IMR-90 (cell line): ENCODE results near the gene DSCAML1. TPM values are rescaled to one million over a fixed set of nuclear protein-coding genes. Genes with fewer than 3 reads are reported as not detected.

Experiments
- ATAC-seq: fragments of 200-7000 bp; cut with Tn5 transposase; 2 replicates; pipeline ENCODE4 v1.9.1; 2020; ENCODE audit warnings: low read depth, mild to moderate bottlenecking, moderate library complexity
- BruUV-seq: library from RNA; stranded (reverse); fragments of 400-500 nt; replicated peaks from 2 replicates; lab custom pipeline; 2021; lab: Mats Ljungman, UMichigan
- CTCF ChIA-PET: fragments of 300-600 bp; formaldehyde crosslinking; extraction: SDS; loops from one replicate; lab custom pipeline; 2021; ENCODE audit warnings: antibody characterized with exemption; lab: Yijun Ruan, JAX
- POLR2A ChIA-PET: fragments of 300-600 bp; sonication (Branson Sonifier 250); formaldehyde crosslinking; loops from one replicate; lab custom pipeline; 2022; ENCODE audit warnings: antibody characterized with exemption; ENCODE audit not compliant: unreplicated experiment; lab: Charles Lee
- DNase-seq: peaks from one replicate; pipeline ENCODE4 v3.0.0; 2013
- H2AFZ ChIP-seq: replicated peaks from 2 replicates; pipeline ENCODE3; 2013; ENCODE audit warnings: low read length, mild to moderate bottlenecking; ENCODE audit not compliant: poor library complexity
- H2AK5ac ChIP-seq: 2 replicates; pipeline ENCODE4 v1.6.1; 2013; ENCODE audit warnings: low read depth, low read length, inconsistent platforms
- H2AK9ac ChIP-seq: replicated peaks from 2 replicates; pipeline ENCODE3; 2013; ENCODE audit warnings: mild to moderate bottlenecking, low read depth, low read length, moderate library complexity; ENCODE audit not compliant: poor library complexity
- H2BK120ac ChIP-seq: 2 replicates; pipeline ENCODE4 v1.6.1; 2013; ENCODE audit warnings: low read depth, low read length, inconsistent platforms
- H2BK15ac ChIP-seq: 3 replicates; pipeline ENCODE4 v1.6.1; 2013; ENCODE audit warnings: low read depth, low read length, inconsistent platforms
- H2BK20ac ChIP-seq: 2 replicates; pipeline ENCODE4 v1.6.1; 2013; ENCODE audit warnings: low read depth, mild to moderate bottlenecking, inconsistent platforms, low read length, moderate library complexity
- H2BK5ac ChIP-seq: 2 replicates; pipeline ENCODE4 v1.6.1; 2013; ENCODE audit warnings: mild to moderate bottlenecking, low read depth, low read length, inconsistent platforms; ENCODE audit not compliant: poor library complexity, severe bottlenecking
- H3K14ac ChIP-seq: replicated peaks from 2 replicates; pipeline ENCODE4 v1.6.1; 2013; ENCODE audit warnings: low read depth, low read length, inconsistent platforms
- H3K18ac ChIP-seq: 2 replicates; pipeline ENCODE4 v1.6.1; 2013; ENCODE audit warnings: low read depth, low read length, control low read depth
- H3K23ac ChIP-seq: 2 replicates; pipeline ENCODE4 v1.6.1; 2013; ENCODE audit warnings: low read depth, low read length, inconsistent platforms
- H3K27ac ChIP-seq: 2 replicates; pipeline ENCODE4 v1.5.1; 2013; ENCODE audit warnings: mild to moderate bottlenecking, control low read depth, low read length; ENCODE audit not compliant: insufficient read depth
- H3K27me3 ChIP-seq: 2 replicates; pipeline ENCODE4 v1.6.1; 2013; ENCODE audit warnings: low read length; ENCODE audit not compliant: control insufficient read depth, insufficient read depth
- H3K36me3 ChIP-seq: 2 replicates; pipeline ENCODE4 v1.6.1; 2013; ENCODE audit warnings: low read length, mixed read lengths; ENCODE audit not compliant: control insufficient read depth, insufficient read depth
- H3K4ac ChIP-seq: 2 replicates; pipeline ENCODE4 v1.6.1; 2013; ENCODE audit warnings: low read depth, low read length, inconsistent platforms
- H3K4me1 ChIP-seq: 2 replicates; pipeline ENCODE4 v1.6.1; 2013; ENCODE audit warnings: low read length, mixed read lengths; ENCODE audit not compliant: control insufficient read depth, insufficient read depth
- H3K4me2 ChIP-seq: 2 replicates; pipeline ENCODE4 v1.6.1; 2013; ENCODE audit warnings: low read depth, mild to moderate bottlenecking, control low read depth, low read length, moderate library complexity
- H3K4me3 ChIP-seq: 2 replicates; pipeline ENCODE4 v1.5.1; 2013; ENCODE audit warnings: low read depth, mild to moderate bottlenecking, control low read depth, low read length, moderate library complexity; ENCODE audit not compliant: insufficient read depth
- H3K56ac ChIP-seq: 2 replicates; pipeline ENCODE4 v1.6.1; 2013; ENCODE audit warnings: low read length, inconsistent platforms; ENCODE audit not compliant: insufficient read depth; ENCODE audit errors: extremely low read depth
- H3K79me1 ChIP-seq, 2 experiments: 2 replicates each; pipeline ENCODE4 v1.6.1; 2013; ENCODE audit warnings: low read length in 2 of 2, inconsistent platforms in 1 of 2, low read depth in 1 of 2
- H3K9ac ChIP-seq: 2 replicates; pipeline ENCODE4 v1.6.1; 2013; ENCODE audit warnings: low read depth, low read length, control low read depth
- H3K9me1 ChIP-seq: 2 replicates; pipeline ENCODE4 v1.6.1; 2013; ENCODE audit warnings: low read length, inconsistent platforms; ENCODE audit not compliant: insufficient read depth
- H3K9me3 ChIP-seq: 2 replicates; pipeline ENCODE4 v1.6.1; 2013; ENCODE audit warnings: low read length; ENCODE audit not compliant: control insufficient read depth, insufficient read depth
- H4K20me1 ChIP-seq: 2 replicates; pipeline ENCODE4 v1.6.1; 2013; ENCODE audit warnings: low read length, inconsistent platforms; ENCODE audit not compliant: insufficient read depth
- H4K5ac ChIP-seq: 2 replicates; pipeline ENCODE4 v1.6.1; 2013; ENCODE audit warnings: mild to moderate bottlenecking, low read depth, low read length, control low read depth
- H4K8ac ChIP-seq, 2 experiments: 2 replicates each; pipeline ENCODE4 v1.6.1; 2013; ENCODE audit warnings: low read depth in 2 of 2, low read length in 2 of 2, control low read depth in 1 of 2, inconsistent platforms in 1 of 2
- H4K91ac ChIP-seq: 2 replicates; pipeline ENCODE4 v1.6.1; 2013; ENCODE audit warnings: low read depth, low read length, inconsistent platforms; ENCODE audit not compliant: insufficient read depth
- BHLHE40 ChIP-seq: fragments of 150-350 bp; IDR thresholded peaks from 2 replicates; pipeline ENCODE4 v1.6.1; 2016; ENCODE audit warnings: mild to moderate bottlenecking, low read depth, low read length
- CEBPB ChIP-seq: IDR thresholded peaks from 2 replicates; pipeline ENCODE4 v1.6.1; 2012; ENCODE audit warnings: low read depth, low read length, improper control_type of control experiment
- CHD1 ChIP-seq: IDR thresholded peaks from 2 replicates; pipeline ENCODE4 v1.6.1; 2012; ENCODE audit warnings: low read depth, low read length, improper control_type of control experiment
- FOS ChIP-seq: fragments of 150-350 bp; IDR thresholded peaks from 2 replicates; pipeline ENCODE4 v1.6.1; 2016; ENCODE audit warnings: low read depth, low read length
- MAFK ChIP-seq: IDR thresholded peaks from 2 replicates; pipeline ENCODE4 v1.6.1; 2012; ENCODE audit warnings: low read depth, low read length, improper control_type of control experiment
- MAZ ChIP-seq: IDR thresholded peaks from 2 replicates; pipeline ENCODE4 v1.6.1; 2012; ENCODE audit warnings: low read depth, mild to moderate bottlenecking, low read length, improper control_type of control experiment, moderate library complexity, borderline replicate concordance
- MXI1 ChIP-seq: IDR thresholded peaks from 2 replicates; pipeline ENCODE4 v1.6.1; 2012; ENCODE audit warnings: low read depth, mild to moderate bottlenecking, low read length, moderate library complexity, borderline replicate concordance
- NFE2L2 ChIP-seq: fragments of 150-350 bp; IDR thresholded peaks from 2 replicates; pipeline ENCODE4 v1.6.1; 2016; ENCODE audit warnings: low read depth, mild to moderate bottlenecking, low read length
- POLR2A ChIP-seq: IDR thresholded peaks from 2 replicates; pipeline ENCODE4 v1.6.1; 2012; ENCODE audit warnings: mild to moderate bottlenecking, low read depth, low read length
- RAD21 ChIP-seq: IDR thresholded peaks from 2 replicates; pipeline ENCODE4 v1.6.1; 2012; ENCODE audit warnings: low read length, improper control_type of control experiment
- RCOR1 ChIP-seq: IDR thresholded peaks from 2 replicates; pipeline ENCODE4 v1.6.1; 2012; ENCODE audit warnings: mild to moderate bottlenecking, low read length, improper control_type of control experiment; ENCODE audit not compliant: insufficient replicate concordance
- RFX5 ChIP-seq: IDR thresholded peaks from 2 replicates; pipeline ENCODE4 v1.8.0; 2012; ENCODE audit warnings: low read depth, mild to moderate bottlenecking, low read length, moderate library complexity
- SMC3 ChIP-seq: fragments of 150-350 bp; IDR thresholded peaks from 2 replicates; pipeline ENCODE4 v1.6.1; 2016; ENCODE audit warnings: low read depth, mild to moderate bottlenecking, antibody characterized with exemption, low read length, moderate library complexity
- WGBS, 2 experiments: methylation state at CpG; one replicate each; pipeline versions ENCODE4 v1.1.5 to v1.1.7; 2013; ENCODE audit warnings: missing lambda C conversion rate in 2 of 2; ENCODE audit not compliant: insufficient read length in 1 of 2; ENCODE audit errors: extremely low coverage in 2 of 2; 5-methylcytosine and 5-hydroxymethylcytosine counted together
- dilution Hi-C: fragments of 300-500 bp; cut with HindIII; formaldehyde crosslinking; loops from one replicate; pipeline ENCODE4 v1.14.3; 2018; ENCODE audit warnings: low sequenced_read_pairs; ENCODE audit not compliant: unreplicated experiment
- in situ Hi-C: fragments of 300-500 bp; cut with MboI; formaldehyde crosslinking; loops from 3 replicates; pipeline ENCODE4 v1.14.3; 2019; ENCODE audit warnings: low sequenced_read_pairs, inconsistent platforms, mixed read lengths
- intact Hi-C: fragments of 100-400 bp; cut with micrococcal nuclease; formaldehyde crosslinking; loops from 2 replicates; pipeline ENCODE4 v1.10.0; 2022
- polyA plus RNA-seq, 3 experiments: library from polyadenylated mRNA; depleted of rRNA; stranded (reverse); fragments of >200 nt; gene quantifications; 2 replicates each; pipeline ENCODE4 v1.2.3, GENCODE V29; 2012; ENCODE audit warnings: low replicate concordance in 1 of 3
- total RNA-seq: library from RNA; depleted of rRNA; stranded (reverse); fragments of >200 nt; gene quantifications from 2 replicates; pipeline ENCODE4 v1.2.3, GENCODE V29; 2012
- TF ChIP-seq, protein P1 (sequence below): conservative IDR thresholded peaks from 2 replicates; pipeline ENCODE4 v1.5.1; 2012; ENCODE audit warnings: mild to moderate bottlenecking, low read depth, low read length, improper control_type of control experiment
- TF ChIP-seq, protein P2 (sequence below): fragments of 150-350 bp; IDR thresholded peaks from 2 replicates; pipeline ENCODE4 v1.6.1; 2017; ENCODE audit warnings: mild to moderate bottlenecking, antibody characterized with exemption, low read length, low read depth
- TF ChIP-seq, protein P3 (sequence below): fragments of 150-350 bp; IDR thresholded peaks from 2 replicates; pipeline ENCODE4 v1.6.1; 2016; ENCODE audit warnings: low read depth, mild to moderate bottlenecking, low read length, moderate library complexity, borderline replicate concordance

DSCAML1 gene
- total and polyA plus RNA-seq, 2 of the 4 experiments (the other 2 are of a cell fraction), result not detected

DNA sequence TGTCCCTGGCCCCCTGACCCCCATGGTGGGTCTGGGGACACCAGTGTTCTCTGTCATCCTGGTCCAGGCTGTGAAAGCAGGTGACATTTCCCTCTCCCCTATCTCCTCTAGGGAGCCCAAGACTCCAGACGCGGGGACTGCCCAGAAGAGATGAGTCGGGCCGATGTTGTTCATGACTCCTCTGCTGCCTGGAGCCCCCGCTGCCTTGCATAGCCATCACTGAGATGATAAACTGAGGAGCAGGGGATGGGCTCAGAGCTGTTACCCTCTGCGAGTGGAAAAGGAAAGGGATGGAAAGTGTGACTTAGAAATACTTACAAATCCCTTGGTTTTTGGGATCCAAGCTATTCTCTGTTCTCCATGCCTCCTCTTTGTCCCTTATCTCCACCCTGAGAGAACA lies 209.6 kb downstream of the DSCAML1 start:
- Histone ChIP-seq H3K4me1 (no peaks in the 10 kb centered on the region), H2AK9ac (no peak overlapping the region), H3K4me2 (no peak overlapping the region), H4K5ac (no peak overlapping the region), H4K8ac (no peak overlapping the region), H2BK15ac (no peak overlapping the region), H3K14ac (no peak overlapping the region), H3K79me1 (no peaks in the 10 kb centered on the region), H2BK20ac (no peak overlapping the region), H2BK5ac (no peak overlapping the region), H3K4ac (no peak overlapping the region), H3K9me1 (no peaks in the 10 kb centered on the region), H3K27me3 (peaks cover 10% of the 10 kb centered on the region), H4K91ac (no peak overlapping the region), H3K56ac (no peak overlapping the region), H2AK5ac (no peak overlapping the region), H3K18ac (no peak overlapping the region), H3K36me3 (no peaks in the 10 kb centered on the region), H3K27ac (no peak overlapping the region), H2AFZ (no peak overlapping the region), H4K20me1 (no peaks in the 10 kb centered on the region), H3K4me3 (no peak overlapping the region), H3K9me3 (no peaks in the 10 kb centered on the region), H2BK120ac (no peak overlapping the region), H3K9ac (no peak overlapping the region), H3K23ac (no peak overlapping the region)
- ATAC-seq (no peak), DNase-seq (no peak)
- 93% methylated on average over 3 of the region's 6 CpGs; no CpG with 5 or more reads in 1 of the 2 experiments for WGBS, 2 experiments
- in situ Hi-C loops (no loop called here), intact Hi-C loops (no loop called here), dilution Hi-C loops (no loop called here)
- TF ChIP-seq FOS, result no peak
- TF ChIP-seq, protein P1, sequence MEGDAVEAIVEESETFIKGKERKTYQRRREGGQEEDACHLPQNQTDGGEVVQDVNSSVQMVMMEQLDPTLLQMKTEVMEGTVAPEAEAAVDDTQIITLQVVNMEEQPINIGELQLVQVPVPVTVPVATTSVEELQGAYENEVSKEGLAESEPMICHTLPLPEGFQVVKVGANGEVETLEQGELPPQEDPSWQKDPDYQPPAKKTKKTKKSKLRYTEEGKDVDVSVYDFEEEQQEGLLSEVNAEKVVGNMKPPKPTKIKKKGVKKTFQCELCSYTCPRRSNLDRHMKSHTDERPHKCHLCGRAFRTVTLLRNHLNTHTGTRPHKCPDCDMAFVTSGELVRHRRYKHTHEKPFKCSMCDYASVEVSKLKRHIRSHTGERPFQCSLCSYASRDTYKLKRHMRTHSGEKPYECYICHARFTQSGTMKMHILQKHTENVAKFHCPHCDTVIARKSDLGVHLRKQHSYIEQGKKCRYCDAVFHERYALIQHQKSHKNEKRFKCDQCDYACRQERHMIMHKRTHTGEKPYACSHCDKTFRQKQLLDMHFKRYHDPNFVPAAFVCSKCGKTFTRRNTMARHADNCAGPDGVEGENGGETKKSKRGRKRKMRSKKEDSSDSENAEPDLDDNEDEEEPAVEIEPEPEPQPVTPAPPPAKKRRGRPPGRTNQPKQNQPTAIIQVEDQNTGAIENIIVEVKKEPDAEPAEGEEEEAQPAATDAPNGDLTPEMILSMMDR, result no peak
- TF ChIP-seq RAD21, result no peak
- no peak for TF ChIP-seq RFX5
- TF ChIP-seq BHLHE40, result no peak
- TF ChIP-seq, protein P2, sequence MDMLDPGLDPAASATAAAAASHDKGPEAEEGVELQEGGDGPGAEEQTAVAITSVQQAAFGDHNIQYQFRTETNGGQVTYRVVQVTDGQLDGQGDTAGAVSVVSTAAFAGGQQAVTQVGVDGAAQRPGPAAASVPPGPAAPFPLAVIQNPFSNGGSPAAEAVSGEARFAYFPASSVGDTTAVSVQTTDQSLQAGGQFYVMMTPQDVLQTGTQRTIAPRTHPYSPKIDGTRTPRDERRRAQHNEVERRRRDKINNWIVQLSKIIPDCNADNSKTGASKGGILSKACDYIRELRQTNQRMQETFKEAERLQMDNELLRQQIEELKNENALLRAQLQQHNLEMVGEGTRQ, result no peak
- TF ChIP-seq MAZ, result no peak
- TF ChIP-seq CEBPB, result no peak
- TF ChIP-seq MXI1, result no peak
- no peak for TF ChIP-seq POLR2A
- TF ChIP-seq CHD1, result no peak
- no peak for TF ChIP-seq RCOR1
- TF ChIP-seq SMC3, result no peak
- no peak for TF ChIP-seq MAFK
- TF ChIP-seq NFE2L2, result no peak
- TF ChIP-seq, protein P3, sequence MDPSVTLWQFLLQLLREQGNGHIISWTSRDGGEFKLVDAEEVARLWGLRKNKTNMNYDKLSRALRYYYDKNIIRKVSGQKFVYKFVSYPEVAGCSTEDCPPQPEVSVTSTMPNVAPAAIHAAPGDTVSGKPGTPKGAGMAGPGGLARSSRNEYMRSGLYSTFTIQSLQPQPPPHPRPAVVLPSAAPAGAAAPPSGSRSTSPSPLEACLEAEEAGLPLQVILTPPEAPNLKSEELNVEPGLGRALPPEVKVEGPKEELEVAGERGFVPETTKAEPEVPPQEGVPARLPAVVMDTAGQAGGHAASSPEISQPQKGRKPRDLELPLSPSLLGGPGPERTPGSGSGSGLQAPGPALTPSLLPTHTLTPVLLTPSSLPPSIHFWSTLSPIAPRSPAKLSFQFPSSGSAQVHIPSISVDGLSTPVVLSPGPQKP, result no peak
- POLR2A ChIA-PET, result no interaction called here
- BruUV-seq, result no TSS peak
- CTCF ChIA-PET, result no interaction called here
